Esophagus muscularis mucosa (tissue), 4 donors: ENCODE data around the gene SMIM30.

Experiments used
- CTCF ChIP-seq, 3 experiments: fragments of 200-600 bp in 2 of 3; fragments of 450-650 bp in 1 of 3; sonication (generic) in 2 of 3; IDR thresholded peaks; one replicate each; pipeline ENCODE4 v1.5.1; 2017 to 2019; ENCODE audit warnings: antibody characterized with exemption in 3 of 3, mild to moderate bottlenecking in 2 of 3, moderate library complexity in 1 of 3
- EP300 ChIP-seq: sonication (generic); formaldehyde crosslinking; IDR thresholded peaks from one replicate; pipeline ENCODE4 v1.6.1; 2017; ENCODE audit warnings: antibody characterized with exemption
- POLR2A ChIP-seq: fragments of 450-650 bp; IDR thresholded peaks from one replicate; pipeline ENCODE4 v1.6.1; 2017; ENCODE audit warnings: antibody characterized with exemption, moderate library complexity, mild to moderate bottlenecking, low read depth
- POLR2AphosphoS5 ChIP-seq, 2 donors: sonication (generic); formaldehyde crosslinking; IDR thresholded peaks; one replicate each; pipeline ENCODE4 v1.6.1; 2017; ENCODE audit warnings: antibody characterized with exemption in 2 of 2

- TF ChIP-seq EP300 (no peak), CTCF (IDR thresholded peaks at IDR 0.05) (no peak), POLR2A (no peak), POLR2AphosphoS5 (IDR thresholded peaks at IDR 0.05) (no peak)
These were observed 40.4 kb upstream of the SMIM30 start for GRCh38 chr7:113158756-113159155.
